ENCODE results near the gene CTF1.
"Not testable (repeated sequence)": the region's sequence is repeated elsewhere in the genome, so short reads cannot be mapped to it uniquely, and the experiment has no call there.

Gene CTF1

GRCh38 chr16:30858829-30859423, 37.5 kb upstream of the CTF1 start:
- DNase-seq = no peak
- TF ChIP-seq CTCF (IDR thresholded peaks at IDR 0.05; ENCODE audit: low read depth, low read length) = no peak
- Histone ChIP-seq H3K4me1 (no peaks in the 10 kb centered on the region), H3K9me3 (no peaks in the 10 kb centered on the region), H3K27me3 (no peaks in the 10 kb centered on the region), H3K4me3 (ENCODE audit: low read depth, low read length) (no peak overlapping the region), H3K36me3 (no peaks in the 10 kb centered on the region)

DNA sequence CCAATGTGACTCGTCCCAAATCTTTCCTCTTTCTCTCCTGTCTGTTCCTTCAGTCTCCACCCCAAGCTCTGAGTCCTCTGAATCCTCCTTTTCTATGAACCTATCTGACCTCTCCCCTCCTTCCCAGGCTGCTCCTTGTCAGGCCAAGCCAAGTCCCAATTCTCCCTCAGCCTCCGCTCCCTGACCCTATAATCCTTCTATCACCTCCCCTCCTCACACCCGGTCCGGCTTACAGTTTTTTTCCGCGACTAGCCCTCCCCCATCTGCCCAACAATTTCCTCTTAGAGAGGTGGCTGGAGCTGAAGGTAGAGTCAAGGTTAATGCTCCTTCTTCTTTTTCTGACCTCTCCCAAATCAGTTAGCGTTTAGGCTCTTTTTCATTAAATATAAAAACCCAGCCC, 35.7 kb upstream of the CTF1 start:
- not testable (repeated sequence) for H3K27me3 ChIP-seq; H3K4me1 ChIP-seq; H3K36me3 ChIP-seq; DNase-seq; H3K9me3 ChIP-seq; H3K4me3 ChIP-seq (ENCODE audit: low read depth, low read length)

DNA sequence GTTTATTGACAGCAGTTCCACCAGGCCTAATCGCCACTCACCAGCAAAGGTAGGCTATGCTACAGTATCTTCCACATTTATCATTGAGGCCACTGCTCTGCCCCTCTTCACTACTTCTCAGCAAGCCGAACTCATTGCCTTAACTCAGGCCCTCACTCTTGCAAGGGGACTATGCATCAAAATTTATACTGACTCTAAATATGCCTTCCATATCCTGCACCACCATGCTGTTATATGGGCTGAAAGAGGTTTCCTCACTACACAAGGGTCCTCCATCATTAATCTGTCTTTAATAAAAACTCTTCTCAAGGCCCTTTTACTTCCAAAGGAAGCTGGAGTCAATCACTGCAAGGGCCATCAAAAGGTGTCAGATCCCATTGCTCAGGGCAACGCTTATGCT, 33.2 kb upstream of the CTF1 start:
- not testable (repeated sequence) for DNase-seq

GRCh38 chr16:30866031-30866430, 30.4 kb upstream of the CTF1 start:
- Histone ChIP-seq H3K4me3 (ENCODE audit: low read depth, low read length) (no peak overlapping the region), H3K27me3 (no peaks in the 10 kb centered on the region), H3K9me3 (no peaks in the 10 kb centered on the region), H3K4me1 (no peaks in the 10 kb centered on the region), H3K36me3 (no peaks in the 10 kb centered on the region)
- no peak for TF ChIP-seq CTCF (IDR thresholded peaks at IDR 0.05; ENCODE audit: low read depth, low read length)
- DNase-seq = no peak

More for the DNA sequence above, 33.2 kb upstream of the CTF1 start:
- H3K4me1 ChIP-seq; H3K4me3 ChIP-seq (ENCODE audit: low read depth, low read length); H3K27me3 ChIP-seq; H3K36me3 ChIP-seq; H3K9me3 ChIP-seq: not testable (repeated sequence)

DNA sequence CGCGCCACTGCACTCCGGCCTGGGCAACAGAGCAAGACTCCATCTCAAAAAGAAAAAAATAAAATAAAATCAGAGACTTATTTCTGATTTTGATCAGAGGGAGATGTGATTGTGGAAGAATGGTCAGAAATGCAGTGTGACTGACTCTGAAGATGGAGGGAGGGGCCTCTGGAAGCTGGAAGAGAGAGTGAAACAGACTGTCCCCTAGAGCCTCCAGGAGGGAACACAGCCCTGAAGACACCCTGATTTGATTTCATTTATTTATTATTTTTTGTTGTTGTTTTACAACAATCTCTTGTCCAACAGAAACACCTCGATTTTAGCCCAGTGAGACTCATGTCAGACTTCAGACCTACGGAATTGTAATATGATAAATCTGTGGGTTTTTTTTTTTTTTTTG, 28.7 kb upstream of the CTF1 start:
- no peaks in the 10 kb centered on the region for H3K4me1 ChIP-seq
- TF ChIP-seq CTCF (IDR thresholded peaks at IDR 0.05; ENCODE audit: low read depth, low read length) = peak; percentile 28; the same call in 1 of the 2 replicates
- no peaks in the 10 kb centered on the region for H3K9me3 ChIP-seq
- H3K4me3 ChIP-seq (ENCODE audit: low read depth, low read length) = no peak overlapping the region
- H3K36me3 ChIP-seq = no peaks in the 10 kb centered on the region
- DNase-seq = no peak
- no peaks in the 10 kb centered on the region for H3K27me3 ChIP-seq

- DNase-seq = no peak
- no peaks in the 10 kb centered on the region for H3K9me3 ChIP-seq
- H3K27me3 ChIP-seq = no peaks in the 10 kb centered on the region
- TF ChIP-seq CTCF (IDR thresholded peaks at IDR 0.05; ENCODE audit: low read depth, low read length) = no peak
- no peaks in the 10 kb centered on the region for H3K36me3 ChIP-seq
- no peaks in the 10 kb centered on the region for H3K4me1 ChIP-seq
- H3K4me3 ChIP-seq (ENCODE audit: low read depth, low read length) = no peak overlapping the region
Observed at GRCh38 chr16:30870904-30871303, 25.5 kb upstream of the CTF1 start.

- TF ChIP-seq CTCF (IDR thresholded peaks at IDR 0.05; ENCODE audit: low read depth, low read length) = no peak
- Histone ChIP-seq H3K4me3 (ENCODE audit: low read depth, low read length) (peak overlapping the region; percentile 95), H3K27me3 (no peaks in the 10 kb centered on the region), H3K9me3 (no peaks in the 10 kb centered on the region), H3K36me3 (no peaks in the 10 kb centered on the region), H3K4me1 (no peaks in the 10 kb centered on the region)
- no peak for DNase-seq
Observed at GRCh38 chr16:30874244-30874820, 22.1 kb upstream of the CTF1 start.

Data from BE2C (cell line).